T-cell (primary cell): Measurements from ENCODE around the gene TRIM52. TPM values are rescaled to one million over a fixed set of nuclear protein-coding genes. Genes with fewer than 3 reads are reported as not detected.

Experiments used
- ATAC-seq, 4 experiments: fragments of 200-7000 bp in 3 of 4; fragments of 150-1000 bp in 1 of 4; cut with Tn5 transposase; replicated peaks in 1 of 4; 1 replicate in 3 of 4; 2 replicates in 1 of 4; pipeline ENCODE4 v1.10.0; 2021; ENCODE audit warnings: moderate library complexity in 3 of 4, mild to moderate bottlenecking in 2 of 4, moderate number of reproducible peaks in 1 of 4
- CTCF ChIA-PET, 2 donors: fragments of 300-600 bp; sonication (Branson Sonifier 250); formaldehyde crosslinking; loops; one replicate each; lab custom pipeline; 2022; ENCODE audit warnings: antibody characterized with exemption in 2 of 2; lab: Charles Lee
- POLR2A ChIA-PET, 2 donors: fragments of 300-600 bp; sonication (Branson Sonifier 250); formaldehyde crosslinking; loops; one replicate each; lab custom pipeline; 2022; ENCODE audit warnings: antibody characterized with exemption in 2 of 2; lab: Charles Lee
- DNase-seq, 35 experiments: peaks; one replicate each; pipeline versions ENCODE4 v3.0.0 to v3.0.0-alpha.2; 2013 to 2023
- H3K27ac ChIP-seq: one replicate; pipeline ENCODE4 v1.5.1; 2013; ENCODE audit warnings: low read length
- H3K27me3 ChIP-seq, 2 experiments: replicated peaks in 1 of 2; 1 replicate in 1 of 2; 2 replicates in 1 of 2; pipeline versions ENCODE4 v1.6.1 to v1.7.0; 2013; ENCODE audit warnings: low read length in 1 of 2, mixed read lengths in 1 of 2; ENCODE audit not compliant: control insufficient read depth in 2 of 2, insufficient read depth in 2 of 2; ENCODE audit errors: extremely low read depth in 1 of 2
- H3K36me3 ChIP-seq, 2 donors: 1 replicate in 1 of 2; 2 replicates in 1 of 2; pipeline versions ENCODE4 v1.6.1 to v1.7.0; 2013; ENCODE audit warnings: low read length in 1 of 2; ENCODE audit not compliant: control insufficient read depth in 2 of 2, insufficient read depth in 1 of 2; ENCODE audit errors: extremely low read depth in 1 of 2
- H3K4me1 ChIP-seq, 2 experiments: 1 replicate in 1 of 2; 2 replicates in 1 of 2; pipeline versions ENCODE4 v1.6.1 to v1.7.0; 2013; ENCODE audit warnings: low read length in 2 of 2, mixed read lengths in 1 of 2; ENCODE audit not compliant: insufficient read depth in 2 of 2, control insufficient read depth in 1 of 2; ENCODE audit errors: extremely low read depth in 1 of 2
- H3K4me3 ChIP-seq, 2 donors: 1 replicate in 1 of 2; 2 replicates in 1 of 2; pipeline versions ENCODE4 v1.5.1 to v1.7.0; 2013; ENCODE audit warnings: mild to moderate bottlenecking in 2 of 2, low read length in 1 of 2, moderate library complexity in 1 of 2; ENCODE audit not compliant: control insufficient read depth in 1 of 2; ENCODE audit errors: extremely low read depth in 1 of 2
- H3K9me3 ChIP-seq: 2 replicates; pipeline ENCODE4 v1.7.0; 2013
- H3K27ac Mint-ChIP-seq, 2 donors: one replicate each; pipeline ENCODE4 v1.8.0; 2020 to 2021; ENCODE audit warnings: mild to moderate bottlenecking in 2 of 2, mixed read lengths in 2 of 2
- H3K27me3 Mint-ChIP-seq, 2 donors: one replicate each; pipeline ENCODE4 v1.8.0; 2021 to 2022; ENCODE audit warnings: mixed read lengths in 2 of 2
- H3K36me3 Mint-ChIP-seq: one replicate; pipeline ENCODE4 v1.8.0; 2021; ENCODE audit warnings: mixed read lengths
- H3K4me1 Mint-ChIP-seq, 3 donors: one replicate each; pipeline ENCODE4 v1.8.0; 2020 to 2022; ENCODE audit warnings: mixed read lengths in 3 of 3, mild to moderate bottlenecking in 1 of 3
- H3K4me3 Mint-ChIP-seq, 3 donors: one replicate each; pipeline ENCODE4 v1.8.0; 2020 to 2022; ENCODE audit warnings: mild to moderate bottlenecking in 3 of 3, mixed read lengths in 3 of 3, moderate library complexity in 3 of 3
- H3K9me3 Mint-ChIP-seq, 3 donors: one replicate each; pipeline ENCODE4 v1.8.0; 2020 to 2022; ENCODE audit warnings: mixed read lengths in 3 of 3
- WGBS: methylation state at CpG from one replicate; pipeline ENCODE4 v1.1.5; 2013; ENCODE audit warnings: missing lambda C conversion rate; ENCODE audit not compliant: insufficient coverage; 5-methylcytosine and 5-hydroxymethylcytosine counted together
- total RNA-seq, 35 experiments: library from RNA in 6 of 35; stranded (reverse) in 6 of 35; fragments of 120-200 nt in 1 of 35; gene quantifications; one replicate each; pipeline versions ENCODE4 v1.2.1 to v1.2.4 and lab custom pipeline; 2013 to 2026

Gene TRIM52
- total RNA-seq, 5 donors from 2014 or later (not counting 1 experiment from before 2014, with no cell fraction given) = 42.9 to 56.9 (median 54.0) TPM

DNA sequence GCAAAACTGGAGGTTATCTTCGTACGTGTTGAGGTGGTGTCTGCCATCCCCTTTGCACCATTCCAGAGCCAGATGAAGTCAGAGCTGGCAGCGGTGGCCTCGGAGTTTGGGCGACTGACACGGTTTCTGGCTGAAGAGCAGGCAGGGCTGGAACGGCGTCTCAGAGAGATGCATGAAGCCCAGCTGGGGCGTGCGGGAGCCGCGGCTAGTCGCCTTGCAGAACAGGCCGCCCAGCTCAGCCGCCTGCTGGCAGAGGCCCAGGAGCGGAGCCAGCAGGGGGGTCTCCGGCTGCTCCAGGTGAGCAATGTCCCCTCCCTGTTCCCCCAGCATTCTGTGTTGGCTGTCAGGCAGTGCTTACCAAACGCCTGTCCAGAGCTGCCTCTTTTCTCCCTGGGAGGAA lies 28.4 kb downstream of the TRIM52 start:
- Histone ChIP-seq H3K9me3 (no peaks in the 10 kb centered on the region), H3K27ac (no peak overlapping the region), H3K4me1 (peaks cover 3 to 23% of the 10 kb centered on the region in 2 experiments), H3K27me3 (no peaks in the 10 kb centered on the region), H3K4me3 (no peak overlapping the region), H3K36me3 (peaks cover 27 to 84% of the 10 kb centered on the region in 2 donors)
- ChIA-PET CTCF (no interaction called here), POLR2A (no interaction called here)
- H3K36me3 Mint-ChIP-seq = peaks cover 42% of the 10 kb centered on the region
- peaks cover 0 to 2% (median 0%) of the 10 kb centered on the region in 3 donors for H3K9me3 Mint-ChIP-seq
- ATAC-seq (no peak), DNase-seq (no peak)
- 96% methylated on average over 18 of the region's 18 CpGs for WGBS
- peaks cover 12 to 19% (median 18%) of the 10 kb centered on the region in 3 donors for H3K4me1 Mint-ChIP-seq
- no peak overlapping the region for H3K4me3 Mint-ChIP-seq
- H3K27ac Mint-ChIP-seq = peak overlapping the region in 1 of 2 donors; percentile 0
- no peaks in the 10 kb centered on the region for H3K27me3 Mint-ChIP-seq

DNA sequence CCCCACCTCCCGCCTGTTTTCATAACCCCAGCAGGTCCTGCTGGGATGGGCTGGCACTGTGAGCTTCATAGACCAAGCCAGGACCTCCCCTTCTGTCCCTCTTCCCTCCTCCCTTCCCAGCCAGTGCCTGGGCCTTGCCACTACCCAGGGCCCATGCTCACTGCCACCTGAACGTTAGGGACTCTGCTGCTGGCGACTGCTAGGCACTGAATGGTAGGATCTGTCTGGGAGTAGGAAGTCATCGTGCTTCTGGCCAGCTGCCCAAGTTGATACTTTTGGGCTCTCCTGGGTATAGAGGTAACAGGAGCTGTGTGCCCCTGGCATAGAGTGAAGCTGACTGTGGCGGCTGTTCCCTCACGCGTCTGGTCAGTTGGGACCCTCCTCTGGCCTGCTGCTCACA lies 29.5 kb downstream of the TRIM52 start:
- H3K36me3 ChIP-seq = peaks cover 27 to 73% of the 10 kb centered on the region in 2 donors
- Mint-ChIP-seq H3K27me3 (no peaks in the 10 kb centered on the region), H3K9me3 (no peaks in the 10 kb centered on the region), H3K4me3 (no peak overlapping the region), H3K27ac (peak overlapping the region; percentile 25 to 44), H3K36me3 (peaks cover 32% of the 10 kb centered on the region), H3K4me1 (peaks cover 15 to 26% (median 20%) of the 10 kb centered on the region in 3 donors)
- ChIA-PET POLR2A (interaction anchor here in 1 of 2 donors (0.6 to 0.7 kb wide), 2 partner anchors 16 to 21 kb away, joined by 4 to 9 read pairs; no protein-coding TSS in a partner anchor), CTCF (interaction anchor here in 1 of 2 donors (0.7 kb wide), 1 partner anchor 380 kb away, joined by 4 read pairs; no protein-coding TSS in a partner anchor)
- H3K9me3 ChIP-seq = no peaks in the 10 kb centered on the region
- H3K4me3 ChIP-seq = no peak overlapping the region
- no peak for ATAC-seq
- DNase-seq = no peak
- no peak overlapping the region for H3K27ac ChIP-seq
- peaks cover 3 to 23% of the 10 kb centered on the region in 2 experiments for H3K4me1 ChIP-seq
- no peaks in the 10 kb centered on the region for H3K27me3 ChIP-seq
- 96% methylated on average over 7 of the region's 7 CpGs for WGBS

DNA sequence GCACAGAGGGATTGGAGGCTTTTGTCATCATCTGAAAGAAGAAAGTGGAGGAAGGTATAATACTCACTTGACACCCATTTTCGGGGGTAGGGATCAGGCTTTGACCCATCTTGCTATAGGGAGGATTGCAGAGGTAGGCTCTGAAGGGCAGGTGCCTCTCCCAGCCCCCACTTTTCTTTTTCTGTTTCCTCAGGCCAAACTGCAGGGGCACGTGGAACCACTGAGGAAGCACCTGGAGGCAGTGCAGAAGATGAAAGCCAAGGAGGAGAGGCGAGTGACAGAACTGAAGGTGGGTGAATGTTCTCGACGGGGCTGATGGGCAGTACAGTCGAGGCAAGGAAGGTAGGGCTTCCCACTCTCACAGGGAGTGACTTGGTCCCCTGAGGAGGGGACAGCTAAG lies 30.4 kb downstream of the TRIM52 start:
- peaks cover 27% of the 10 kb centered on the region for H3K36me3 Mint-ChIP-seq
- Histone ChIP-seq H3K27ac (no peak overlapping the region), H3K27me3 (no peaks in the 10 kb centered on the region), H3K36me3 (peaks cover 24 to 64% of the 10 kb centered on the region in 2 donors), H3K4me1 (peaks cover 4 to 30% of the 10 kb centered on the region in 2 experiments), H3K4me3 (no peak overlapping the region), H3K9me3 (no peaks in the 10 kb centered on the region)
- WGBS = 70% methylated on average over 2 of the region's 6 CpGs
- DNase-seq (no peak), ATAC-seq (no peak)
- H3K27me3 Mint-ChIP-seq = no peaks in the 10 kb centered on the region
- ChIA-PET CTCF (no interaction called here), POLR2A (no interaction called here)
- H3K27ac Mint-ChIP-seq = peak overlapping the region; percentile 58 to 71
- no peaks in the 10 kb centered on the region for H3K9me3 Mint-ChIP-seq
- H3K4me1 Mint-ChIP-seq = peaks cover 22 to 34% (median 27%) of the 10 kb centered on the region in 3 donors
- peak overlapping the region in 1 of 3 donors; percentile 8 for H3K4me3 Mint-ChIP-seq

DNA sequence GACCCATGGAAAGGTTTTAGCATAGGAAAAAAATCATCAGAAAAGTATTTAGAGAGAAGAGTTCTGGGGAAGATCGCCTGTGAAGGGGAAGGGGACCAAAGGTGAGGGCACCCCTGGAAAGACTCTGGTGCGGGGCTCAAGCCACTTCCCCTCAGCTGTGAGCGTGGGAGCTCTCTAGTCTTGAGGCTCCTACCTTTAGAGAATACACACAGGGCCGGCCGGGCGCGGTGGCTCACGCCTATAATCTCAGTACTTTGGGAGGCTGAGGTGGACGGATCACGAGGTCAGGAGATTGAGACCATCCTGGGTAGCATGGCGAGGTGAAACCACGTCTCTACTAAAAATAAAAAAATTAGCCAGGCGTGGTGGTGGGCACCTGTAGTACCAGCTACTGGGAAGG lies 30.9 kb downstream of the TRIM52 start:
- H3K27me3 ChIP-seq = no peaks in the 10 kb centered on the region
- POLR2A ChIA-PET = interaction anchor here in 1 of 2 donors (0.9 kb wide), 1 partner anchor 10 kb away, joined by 3 read pairs; no protein-coding TSS in a partner anchor
- Mint-ChIP-seq H3K27ac (peak overlapping the region; percentile 51 to 75), H3K27me3 (no peaks in the 10 kb centered on the region), H3K4me1 (peaks cover 28 to 37% (median 33%) of the 10 kb centered on the region in 3 donors), H3K4me3 (peak overlapping the region in 1 of 3 donors; percentile 18), H3K36me3 (peaks cover 25% of the 10 kb centered on the region), H3K9me3 (no peaks in the 10 kb centered on the region)
- no peaks in the 10 kb centered on the region for H3K9me3 ChIP-seq
- peaks cover 24 to 59% of the 10 kb centered on the region in 2 donors for H3K36me3 ChIP-seq
- 84% methylated on average over 6 of the region's 13 CpGs for WGBS
- CTCF ChIA-PET = no interaction called here
- DNase-seq (no peak), ATAC-seq (no peak)
- peaks cover 10 to 33% of the 10 kb centered on the region in 2 experiments for H3K4me1 ChIP-seq
- no peak overlapping the region for H3K4me3 ChIP-seq
- H3K27ac ChIP-seq = no peak overlapping the region

DNA sequence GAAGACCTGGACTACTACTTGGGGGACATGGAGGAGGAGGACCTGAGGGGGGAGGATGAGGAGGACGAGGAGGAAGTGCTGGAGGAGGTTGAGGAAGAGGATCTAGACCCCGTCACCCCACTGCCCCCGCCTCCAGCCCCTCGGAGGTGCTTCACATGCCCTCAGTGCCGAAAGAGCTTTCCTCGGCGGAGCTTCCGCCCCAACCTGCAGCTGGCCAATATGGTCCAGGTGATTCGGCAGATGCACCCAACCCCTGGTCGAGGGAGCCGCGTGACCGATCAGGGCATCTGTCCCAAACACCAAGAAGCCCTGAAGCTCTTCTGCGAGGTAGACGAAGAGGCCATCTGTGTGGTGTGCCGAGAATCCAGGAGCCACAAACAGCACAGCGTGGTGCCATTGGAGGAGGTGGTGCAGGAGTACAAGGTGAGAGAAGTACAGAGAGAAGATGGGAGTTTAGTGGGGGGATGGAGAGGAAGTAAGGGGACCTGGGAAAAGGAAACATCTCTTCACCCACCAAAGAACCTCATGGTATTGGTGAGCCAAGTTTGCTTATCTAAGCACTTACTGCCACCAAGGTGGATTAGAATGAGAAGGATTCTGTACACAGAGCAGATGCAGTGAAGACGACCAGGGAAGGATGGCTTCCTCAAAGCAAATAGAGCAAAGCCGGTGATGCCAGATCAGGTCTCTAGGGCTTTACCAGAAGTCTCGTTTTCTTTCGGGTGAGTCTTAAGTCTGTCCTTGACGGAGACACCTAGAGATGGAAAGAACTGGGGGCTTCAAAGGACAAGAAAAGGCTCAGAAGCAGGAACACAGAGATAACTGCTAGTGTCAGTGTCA lies 36.3 kb downstream of the TRIM52 start:
- peak overlapping the region; percentile 77 to 82 for H3K4me3 ChIP-seq
- Mint-ChIP-seq H3K4me3 (peak overlapping the region; percentile 92 to 97 (median 92)), H3K9me3 (no peaks in the 10 kb centered on the region), H3K36me3 (peaks cover 10% of the 10 kb centered on the region), H3K27me3 (peaks cover 0 to 8% of the 10 kb centered on the region in 2 donors), H3K4me1 (peaks cover 62 to 75% (median 62%) of the 10 kb centered on the region in 3 donors), H3K27ac (peak overlapping the region; percentile 90 to 98)
- ChIA-PET POLR2A (interaction anchor here (0.5 to 1.1 kb wide), 3 partner anchors 14 to 18 kb away, joined by 3 to 8 read pairs (median 4); no protein-coding TSS in a partner anchor), CTCF (interaction anchor here in 1 of 2 donors (0.5 to 2.0 kb wide), 3 partner anchors 35 to 393 kb away, joined by 3 to 6 read pairs (median 4); no protein-coding TSS in a partner anchor)
- H3K27me3 ChIP-seq = no peaks in the 10 kb centered on the region
- WGBS = 25% methylated on average over 16 of the region's 22 CpGs
- H3K4me1 ChIP-seq = peaks cover 18 to 69% of the 10 kb centered on the region in 2 experiments
- H3K9me3 ChIP-seq = no peaks in the 10 kb centered on the region
- peak overlapping the region; percentile 94 for H3K27ac ChIP-seq
- peak in 6 of 35 experiments; percentile 13 to 57 (median 22) for DNase-seq
- no peak for ATAC-seq
- H3K36me3 ChIP-seq = peaks cover 6 to 11% of the 10 kb centered on the region in 2 donors
